ENCODE measurements around the gene FADS2.

DNA sequence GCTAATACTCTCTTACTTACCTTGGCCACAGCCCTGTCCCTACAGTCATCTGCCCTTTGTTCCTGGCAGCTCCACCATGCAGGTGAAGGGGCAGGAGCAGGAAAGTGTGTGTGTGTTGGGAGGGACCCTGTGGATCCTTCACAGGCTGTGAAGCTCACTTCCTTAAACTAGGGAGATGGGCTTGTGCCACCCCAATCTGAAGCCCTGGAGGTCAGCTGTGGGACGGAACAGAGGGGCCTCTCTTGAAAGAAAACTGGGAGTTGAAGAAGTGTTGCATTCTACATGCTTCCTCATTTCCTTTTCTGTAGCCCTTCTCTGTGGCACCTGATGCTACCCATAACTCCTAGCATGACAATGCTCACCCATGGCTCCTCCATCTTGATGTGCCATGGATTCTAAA lies 23.0 kb upstream of the FADS2 start:
- TF ChIP-seq, protein P1, sequence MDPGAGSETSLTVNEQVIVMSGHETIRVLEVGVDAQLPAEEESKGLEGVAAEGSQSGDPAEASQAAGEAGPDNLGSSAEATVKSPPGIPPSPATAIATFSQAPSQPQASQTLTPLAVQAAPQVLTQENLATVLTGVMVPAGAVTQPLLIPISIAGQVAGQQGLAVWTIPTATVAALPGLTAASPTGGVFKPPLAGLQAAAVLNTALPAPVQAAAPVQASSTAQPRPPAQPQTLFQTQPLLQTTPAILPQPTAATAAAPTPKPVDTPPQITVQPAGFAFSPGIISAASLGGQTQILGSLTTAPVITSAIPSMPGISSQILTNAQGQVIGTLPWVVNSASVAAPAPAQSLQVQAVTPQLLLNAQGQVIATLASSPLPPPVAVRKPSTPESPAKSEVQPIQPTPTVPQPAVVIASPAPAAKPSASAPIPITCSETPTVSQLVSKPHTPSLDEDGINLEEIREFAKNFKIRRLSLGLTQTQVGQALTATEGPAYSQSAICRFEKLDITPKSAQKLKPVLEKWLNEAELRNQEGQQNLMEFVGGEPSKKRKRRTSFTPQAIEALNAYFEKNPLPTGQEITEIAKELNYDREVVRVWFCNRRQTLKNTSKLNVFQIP (CRISPR knock-in tag; IDR thresholded peaks at IDR 0.05; ENCODE audit: borderline replicate concordance, low read depth) = no peak
- TF ChIP-seq, protein P2, sequence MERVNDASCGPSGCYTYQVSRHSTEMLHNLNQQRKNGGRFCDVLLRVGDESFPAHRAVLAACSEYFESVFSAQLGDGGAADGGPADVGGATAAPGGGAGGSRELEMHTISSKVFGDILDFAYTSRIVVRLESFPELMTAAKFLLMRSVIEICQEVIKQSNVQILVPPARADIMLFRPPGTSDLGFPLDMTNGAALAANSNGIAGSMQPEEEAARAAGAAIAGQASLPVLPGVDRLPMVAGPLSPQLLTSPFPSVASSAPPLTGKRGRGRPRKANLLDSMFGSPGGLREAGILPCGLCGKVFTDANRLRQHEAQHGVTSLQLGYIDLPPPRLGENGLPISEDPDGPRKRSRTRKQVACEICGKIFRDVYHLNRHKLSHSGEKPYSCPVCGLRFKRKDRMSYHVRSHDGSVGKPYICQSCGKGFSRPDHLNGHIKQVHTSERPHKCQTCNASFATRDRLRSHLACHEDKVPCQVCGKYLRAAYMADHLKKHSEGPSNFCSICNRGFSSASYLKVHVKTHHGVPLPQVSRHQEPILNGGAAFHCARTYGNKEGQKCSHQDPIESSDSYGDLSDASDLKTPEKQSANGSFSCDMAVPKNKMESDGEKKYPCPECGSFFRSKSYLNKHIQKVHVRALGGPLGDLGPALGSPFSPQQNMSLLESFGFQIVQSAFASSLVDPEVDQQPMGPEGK (CRISPR knock-in tag; IDR thresholded peaks at IDR 0.05; ENCODE audit: borderline replicate concordance) = no peak
- TF ChIP-seq ARNTL (CRISPR knock-in tag; IDR thresholded peaks at IDR 0.05; ENCODE audit: borderline replicate concordance, low read depth) (no peak), PPARA (CRISPR knock-in tag; IDR thresholded peaks at IDR 0.05; ENCODE audit: borderline replicate concordance) (no peak), SNAI2 (CRISPR knock-in tag; IDR thresholded peaks at IDR 0.05) (no peak), ZFP3 (CRISPR knock-in tag; IDR thresholded peaks at IDR 0.05) (no peak), OSR1 (CRISPR knock-in tag; IDR thresholded peaks at IDR 0.05) (no peak), CSDC2 (CRISPR knock-in tag; IDR thresholded peaks at IDR 0.05) (no peak), ZC3H10 (CRISPR knock-in tag; IDR thresholded peaks at IDR 0.05) (no peak), TCF4 (CRISPR knock-in tag; IDR thresholded peaks at IDR 0.05; ENCODE audit: borderline replicate concordance) (no peak), RARB (CRISPR knock-in tag; IDR thresholded peaks at IDR 0.05) (no peak), TOX (CRISPR knock-in tag; IDR thresholded peaks at IDR 0.05; ENCODE audit: borderline replicate concordance) (no peak)
- TF ChIP-seq, protein P3, sequence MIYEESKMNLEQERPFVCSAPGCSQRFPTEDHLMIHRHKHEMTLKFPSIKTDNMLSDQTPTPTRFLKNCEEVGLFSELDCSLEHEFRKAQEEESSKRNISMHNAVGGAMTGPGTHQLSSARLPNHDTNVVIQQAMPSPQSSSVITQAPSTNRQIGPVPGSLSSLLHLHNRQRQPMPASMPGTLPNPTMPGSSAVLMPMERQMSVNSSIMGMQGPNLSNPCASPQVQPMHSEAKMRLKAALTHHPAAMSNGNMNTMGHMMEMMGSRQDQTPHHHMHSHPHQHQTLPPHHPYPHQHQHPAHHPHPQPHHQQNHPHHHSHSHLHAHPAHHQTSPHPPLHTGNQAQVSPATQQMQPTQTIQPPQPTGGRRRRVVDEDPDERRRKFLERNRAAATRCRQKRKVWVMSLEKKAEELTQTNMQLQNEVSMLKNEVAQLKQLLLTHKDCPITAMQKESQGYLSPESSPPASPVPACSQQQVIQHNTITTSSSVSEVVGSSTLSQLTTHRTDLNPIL (CRISPR knock-in tag; IDR thresholded peaks at IDR 0.05; ENCODE audit: low read depth) = no peak
- TF ChIP-seq, protein P4, sequence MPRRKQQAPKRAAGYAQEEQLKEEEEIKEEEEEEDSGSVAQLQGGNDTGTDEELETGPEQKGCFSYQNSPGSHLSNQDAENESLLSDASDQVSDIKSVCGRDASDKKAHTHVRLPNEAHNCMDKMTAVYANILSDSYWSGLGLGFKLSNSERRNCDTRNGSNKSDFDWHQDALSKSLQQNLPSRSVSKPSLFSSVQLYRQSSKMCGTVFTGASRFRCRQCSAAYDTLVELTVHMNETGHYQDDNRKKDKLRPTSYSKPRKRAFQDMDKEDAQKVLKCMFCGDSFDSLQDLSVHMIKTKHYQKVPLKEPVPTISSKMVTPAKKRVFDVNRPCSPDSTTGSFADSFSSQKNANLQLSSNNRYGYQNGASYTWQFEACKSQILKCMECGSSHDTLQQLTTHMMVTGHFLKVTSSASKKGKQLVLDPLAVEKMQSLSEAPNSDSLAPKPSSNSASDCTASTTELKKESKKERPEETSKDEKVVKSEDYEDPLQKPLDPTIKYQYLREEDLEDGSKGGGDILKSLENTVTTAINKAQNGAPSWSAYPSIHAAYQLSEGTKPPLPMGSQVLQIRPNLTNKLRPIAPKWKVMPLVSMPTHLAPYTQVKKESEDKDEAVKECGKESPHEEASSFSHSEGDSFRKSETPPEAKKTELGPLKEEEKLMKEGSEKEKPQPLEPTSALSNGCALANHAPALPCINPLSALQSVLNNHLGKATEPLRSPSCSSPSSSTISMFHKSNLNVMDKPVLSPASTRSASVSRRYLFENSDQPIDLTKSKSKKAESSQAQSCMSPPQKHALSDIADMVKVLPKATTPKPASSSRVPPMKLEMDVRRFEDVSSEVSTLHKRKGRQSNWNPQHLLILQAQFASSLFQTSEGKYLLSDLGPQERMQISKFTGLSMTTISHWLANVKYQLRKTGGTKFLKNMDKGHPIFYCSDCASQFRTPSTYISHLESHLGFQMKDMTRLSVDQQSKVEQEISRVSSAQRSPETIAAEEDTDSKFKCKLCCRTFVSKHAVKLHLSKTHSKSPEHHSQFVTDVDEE (CRISPR knock-in tag; IDR thresholded peaks at IDR 0.05) = no peak
